GM23248 (cell line): Measurements from ENCODE around the gene CORO7.

Experiments
- EZH2 ChIP-seq: fragments of 200-600 bp; sonication (generic); IDR thresholded peaks from 2 replicates; pipeline ENCODE4 v1.6.1; 2018; ENCODE audit warnings: antibody characterized with exemption, mild to moderate bottlenecking; ENCODE audit not compliant: insufficient read depth, poor library complexity, severe bottlenecking
- EZH2phosphoT487 ChIP-seq: fragments of 200-600 bp; sonication (generic); IDR thresholded peaks from 2 replicates; pipeline ENCODE4 v1.6.1; 2018; ENCODE audit warnings: antibody characterized with exemption, moderate library complexity, mild to moderate bottlenecking, low read depth; ENCODE audit not compliant: insufficient read depth

DNA sequence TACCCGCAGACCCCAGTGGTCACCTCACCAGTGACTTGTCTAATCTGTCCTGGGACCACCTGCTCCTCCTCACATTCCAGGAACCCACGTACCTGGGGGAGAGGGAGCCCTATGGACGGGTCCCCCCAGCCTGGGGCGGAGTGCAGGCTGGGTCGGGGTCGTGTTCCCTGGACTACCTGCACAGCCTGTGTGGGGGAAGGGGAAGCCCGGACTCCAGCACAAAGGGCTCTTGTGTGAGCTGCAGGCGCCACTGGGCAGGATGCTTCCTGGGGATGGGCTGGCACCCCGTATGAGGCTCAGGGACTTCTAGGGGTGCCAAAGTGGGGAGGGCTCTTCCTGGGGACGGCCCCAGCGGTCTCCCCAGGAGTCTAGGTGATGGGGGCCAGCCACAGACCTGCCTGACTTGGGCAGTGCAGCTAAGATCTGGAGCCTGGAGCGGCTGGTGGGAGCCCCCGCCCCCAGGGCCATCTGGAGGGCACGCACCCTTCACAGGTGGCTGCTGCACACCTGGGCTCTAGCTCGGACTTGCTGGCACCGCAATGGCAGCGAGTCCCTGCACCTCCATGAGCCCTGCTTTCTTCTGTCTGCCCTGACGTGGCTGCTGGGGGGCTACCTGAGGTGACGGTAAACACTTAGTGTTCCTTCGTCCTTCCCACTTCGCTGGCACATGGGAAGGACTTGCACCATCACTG is 37.3 kb downstream of the CORO7 start:
- no peak for TF ChIP-seq EZH2
- no peak for TF ChIP-seq EZH2phosphoT487
